Pons (tissue), 1 donor: ENCODE measurements around the gene EWSR1.

Source experiments
- DNase-seq: peaks from one replicate; pipeline ENCODE4 v3.0.0-alpha.2; 2016; ENCODE audit warnings: low spot score

EWSR1 gene

GRCh38 chr22:29269230-29269604 is 1.1 kb downstream of the EWSR1 start:
- DNase-seq = peak; percentile 25

GRCh38 chr22:29269731-29270474 is 1.8 kb downstream of the EWSR1 start:
- DNase-seq = peak; percentile 35

- peak; percentile 37 for DNase-seq
Measured at GRCh38 chr22:29270475-29271271, 2.6 kb downstream of the EWSR1 start.

- no peak for DNase-seq
Measured at GRCh38 chr22:29272624-29273023, 4.6 kb downstream of the EWSR1 start.

GRCh38 chr22:29275167-29275566 is 7.1 kb downstream of the EWSR1 start:
- DNase-seq = no peak

- no peak for DNase-seq
Measured at GRCh38 chr22:29275819-29276565, 7.9 kb downstream of the EWSR1 start.

GRCh38 chr22:29277927-29278326 is 9.9 kb downstream of the EWSR1 start:
- no peak for DNase-seq

GRCh38 chr22:29284196-29284595 is 16.1 kb downstream of the EWSR1 start:
- no peak for DNase-seq

- DNase-seq = no peak
Measured at GRCh38 chr22:29288837-29289236, 20.8 kb downstream of the EWSR1 start.

GRCh38 chr22:29290061-29290460 is 22.0 kb downstream of the EWSR1 start:
- no peak for DNase-seq

GRCh38 chr22:29291215-29291614 is 23.1 kb downstream of the EWSR1 start:
- peak; percentile 72 for DNase-seq

- DNase-seq = no peak
Measured at GRCh38 chr22:29292379-29292778, 24.3 kb downstream of the EWSR1 start.

GRCh38 chr22:29298641-29299040 is 30.6 kb downstream of the EWSR1 start:
- DNase-seq = no peak

- DNase-seq = no peak
Measured at GRCh38 chr22:29299136-29299900, 31.2 kb downstream of the EWSR1 start.

- DNase-seq = no peak
Measured at GRCh38 chr22:29300467-29300806, 32.4 kb downstream of the EWSR1 start.

- DNase-seq = no peak
Measured at GRCh38 chr22:29300807-29301601, 32.9 kb downstream of the EWSR1 start.

- DNase-seq = no peak
Measured at GRCh38 chr22:29301716-29302401, 33.8 kb downstream of the EWSR1 start.

- DNase-seq = peak; percentile 60
Measured at GRCh38 chr22:29302402-29302680, 34.3 kb downstream of the EWSR1 start.

GRCh38 chr22:29302681-29303465 is 34.8 kb downstream of the EWSR1 start:
- peak; percentile 56 for DNase-seq

GRCh38 chr22:29305836-29306174 is 37.7 kb downstream of the EWSR1 start:
- no peak for DNase-seq
